ENCODE data around the gene TMEM81. TPM values are rescaled to one million over a fixed set of nuclear protein-coding genes. Genes with fewer than 3 reads are reported as not detected.

The TMEM81 gene
- total and polyA plus RNA-seq, 2 experiments from 2014 or later: 3.6 to 4.5 TPM

DNA sequence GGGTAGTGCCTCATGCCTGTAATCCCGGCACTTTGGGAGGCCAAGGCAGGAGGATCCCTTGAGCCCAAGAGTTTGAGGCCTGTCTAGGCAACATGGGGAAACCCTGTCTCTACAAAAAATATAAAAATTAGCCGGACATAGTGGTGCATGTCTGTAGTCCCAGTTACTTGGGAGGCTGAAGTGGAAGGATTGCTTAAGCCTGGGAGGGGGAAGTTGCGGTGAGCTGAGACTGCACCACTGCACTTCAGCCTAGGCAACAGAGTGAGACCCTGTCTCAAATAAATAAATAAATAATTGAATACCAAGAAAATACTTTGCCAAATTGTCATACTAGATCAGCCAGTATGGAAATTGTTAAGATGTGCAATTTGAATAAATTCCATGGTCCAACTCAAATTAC is 43.4 kb upstream of the TMEM81 start:
- H3K4me3 Mint-ChIP-seq: no peak overlapping the region
- peaks cover 2% of the 10 kb centered on the region; the same call in 2 of the 3 replicates for H3K4me1 Mint-ChIP-seq
- Histone ChIP-seq H4K20me1 (replicated peaks; ENCODE audit: insufficient read depth) (no peaks in the 10 kb centered on the region), H3K9me2 (ENCODE audit: insufficient read depth) (no peaks in the 10 kb centered on the region), H3K27ac (ENCODE audit: low read depth) (no peak overlapping the region), H3K36me3 (ENCODE audit: insufficient read depth) (no peaks in the 10 kb centered on the region), H3K4me3 (no peak overlapping the region), H3K79me2 (replicated peaks; ENCODE audit: insufficient read depth) (no peaks in the 10 kb centered on the region), H3K4me2 (no peak overlapping the region), H3K4me1 (ENCODE audit: insufficient read depth) (no peaks in the 10 kb centered on the region), H3K27me3 (ENCODE audit: insufficient read depth) (no peaks in the 10 kb centered on the region), H2AFZ (no peak overlapping the region), H3F3A (replicated peaks; ENCODE audit: low read depth) (no peaks in the 10 kb centered on the region)
- ATAC-seq (no peak), DNase-seq (ENCODE audit: low spot score) (no peak)
- no peaks in the 10 kb centered on the region for H3K9me3 Mint-ChIP-seq
- TF ChIP-seq CTCF (conservative IDR thresholded peaks at IDR 0.05; ENCODE audit: low read depth in 2 of 2) (no peak), NANOG (IDR thresholded peaks at IDR 0.05; ENCODE audit: borderline replicate concordance) (no peak), CREB1 (CRISPR knock-in tag; IDR thresholded peaks at IDR 0.05; ENCODE audit: low read depth) (no peak), ZNF331 (CRISPR knock-in tag; IDR thresholded peaks at IDR 0.05; ENCODE audit: low read depth) (no peak), EZH2 (IDR thresholded peaks at IDR 0.05; ENCODE audit: low read depth, unreplicated experiment) (no peak), ZNF114 (CRISPR knock-in tag; IDR thresholded peaks at IDR 0.05) (no peak), EZH2phosphoT487 (IDR thresholded peaks at IDR 0.05; ENCODE audit: unreplicated experiment) (no peak), STAT1 (IDR thresholded peaks at IDR 0.05; ENCODE audit: unreplicated experiment) (no peak), JUNB (IDR thresholded peaks at IDR 0.05; ENCODE audit: unreplicated experiment) (no peak), POLR2AphosphoS5 (IDR thresholded peaks at IDR 0.05; ENCODE audit: low read depth) (no peak)
- TF ChIP-seq, protein P1, sequence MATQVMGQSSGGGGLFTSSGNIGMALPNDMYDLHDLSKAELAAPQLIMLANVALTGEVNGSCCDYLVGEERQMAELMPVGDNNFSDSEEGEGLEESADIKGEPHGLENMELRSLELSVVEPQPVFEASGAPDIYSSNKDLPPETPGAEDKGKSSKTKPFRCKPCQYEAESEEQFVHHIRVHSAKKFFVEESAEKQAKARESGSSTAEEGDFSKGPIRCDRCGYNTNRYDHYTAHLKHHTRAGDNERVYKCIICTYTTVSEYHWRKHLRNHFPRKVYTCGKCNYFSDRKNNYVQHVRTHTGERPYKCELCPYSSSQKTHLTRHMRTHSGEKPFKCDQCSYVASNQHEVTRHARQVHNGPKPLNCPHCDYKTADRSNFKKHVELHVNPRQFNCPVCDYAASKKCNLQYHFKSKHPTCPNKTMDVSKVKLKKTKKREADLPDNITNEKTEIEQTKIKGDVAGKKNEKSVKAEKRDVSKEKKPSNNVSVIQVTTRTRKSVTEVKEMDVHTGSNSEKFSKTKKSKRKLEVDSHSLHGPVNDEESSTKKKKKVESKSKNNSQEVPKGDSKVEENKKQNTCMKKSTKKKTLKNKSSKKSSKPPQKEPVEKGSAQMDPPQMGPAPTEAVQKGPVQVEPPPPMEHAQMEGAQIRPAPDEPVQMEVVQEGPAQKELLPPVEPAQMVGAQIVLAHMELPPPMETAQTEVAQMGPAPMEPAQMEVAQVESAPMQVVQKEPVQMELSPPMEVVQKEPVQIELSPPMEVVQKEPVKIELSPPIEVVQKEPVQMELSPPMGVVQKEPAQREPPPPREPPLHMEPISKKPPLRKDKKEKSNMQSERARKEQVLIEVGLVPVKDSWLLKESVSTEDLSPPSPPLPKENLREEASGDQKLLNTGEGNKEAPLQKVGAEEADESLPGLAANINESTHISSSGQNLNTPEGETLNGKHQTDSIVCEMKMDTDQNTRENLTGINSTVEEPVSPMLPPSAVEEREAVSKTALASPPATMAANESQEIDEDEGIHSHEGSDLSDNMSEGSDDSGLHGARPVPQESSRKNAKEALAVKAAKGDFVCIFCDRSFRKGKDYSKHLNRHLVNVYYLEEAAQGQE (IDR thresholded peaks at IDR 0.05; ENCODE audit: unreplicated experiment): no peak
- TF ChIP-seq, protein P2, sequence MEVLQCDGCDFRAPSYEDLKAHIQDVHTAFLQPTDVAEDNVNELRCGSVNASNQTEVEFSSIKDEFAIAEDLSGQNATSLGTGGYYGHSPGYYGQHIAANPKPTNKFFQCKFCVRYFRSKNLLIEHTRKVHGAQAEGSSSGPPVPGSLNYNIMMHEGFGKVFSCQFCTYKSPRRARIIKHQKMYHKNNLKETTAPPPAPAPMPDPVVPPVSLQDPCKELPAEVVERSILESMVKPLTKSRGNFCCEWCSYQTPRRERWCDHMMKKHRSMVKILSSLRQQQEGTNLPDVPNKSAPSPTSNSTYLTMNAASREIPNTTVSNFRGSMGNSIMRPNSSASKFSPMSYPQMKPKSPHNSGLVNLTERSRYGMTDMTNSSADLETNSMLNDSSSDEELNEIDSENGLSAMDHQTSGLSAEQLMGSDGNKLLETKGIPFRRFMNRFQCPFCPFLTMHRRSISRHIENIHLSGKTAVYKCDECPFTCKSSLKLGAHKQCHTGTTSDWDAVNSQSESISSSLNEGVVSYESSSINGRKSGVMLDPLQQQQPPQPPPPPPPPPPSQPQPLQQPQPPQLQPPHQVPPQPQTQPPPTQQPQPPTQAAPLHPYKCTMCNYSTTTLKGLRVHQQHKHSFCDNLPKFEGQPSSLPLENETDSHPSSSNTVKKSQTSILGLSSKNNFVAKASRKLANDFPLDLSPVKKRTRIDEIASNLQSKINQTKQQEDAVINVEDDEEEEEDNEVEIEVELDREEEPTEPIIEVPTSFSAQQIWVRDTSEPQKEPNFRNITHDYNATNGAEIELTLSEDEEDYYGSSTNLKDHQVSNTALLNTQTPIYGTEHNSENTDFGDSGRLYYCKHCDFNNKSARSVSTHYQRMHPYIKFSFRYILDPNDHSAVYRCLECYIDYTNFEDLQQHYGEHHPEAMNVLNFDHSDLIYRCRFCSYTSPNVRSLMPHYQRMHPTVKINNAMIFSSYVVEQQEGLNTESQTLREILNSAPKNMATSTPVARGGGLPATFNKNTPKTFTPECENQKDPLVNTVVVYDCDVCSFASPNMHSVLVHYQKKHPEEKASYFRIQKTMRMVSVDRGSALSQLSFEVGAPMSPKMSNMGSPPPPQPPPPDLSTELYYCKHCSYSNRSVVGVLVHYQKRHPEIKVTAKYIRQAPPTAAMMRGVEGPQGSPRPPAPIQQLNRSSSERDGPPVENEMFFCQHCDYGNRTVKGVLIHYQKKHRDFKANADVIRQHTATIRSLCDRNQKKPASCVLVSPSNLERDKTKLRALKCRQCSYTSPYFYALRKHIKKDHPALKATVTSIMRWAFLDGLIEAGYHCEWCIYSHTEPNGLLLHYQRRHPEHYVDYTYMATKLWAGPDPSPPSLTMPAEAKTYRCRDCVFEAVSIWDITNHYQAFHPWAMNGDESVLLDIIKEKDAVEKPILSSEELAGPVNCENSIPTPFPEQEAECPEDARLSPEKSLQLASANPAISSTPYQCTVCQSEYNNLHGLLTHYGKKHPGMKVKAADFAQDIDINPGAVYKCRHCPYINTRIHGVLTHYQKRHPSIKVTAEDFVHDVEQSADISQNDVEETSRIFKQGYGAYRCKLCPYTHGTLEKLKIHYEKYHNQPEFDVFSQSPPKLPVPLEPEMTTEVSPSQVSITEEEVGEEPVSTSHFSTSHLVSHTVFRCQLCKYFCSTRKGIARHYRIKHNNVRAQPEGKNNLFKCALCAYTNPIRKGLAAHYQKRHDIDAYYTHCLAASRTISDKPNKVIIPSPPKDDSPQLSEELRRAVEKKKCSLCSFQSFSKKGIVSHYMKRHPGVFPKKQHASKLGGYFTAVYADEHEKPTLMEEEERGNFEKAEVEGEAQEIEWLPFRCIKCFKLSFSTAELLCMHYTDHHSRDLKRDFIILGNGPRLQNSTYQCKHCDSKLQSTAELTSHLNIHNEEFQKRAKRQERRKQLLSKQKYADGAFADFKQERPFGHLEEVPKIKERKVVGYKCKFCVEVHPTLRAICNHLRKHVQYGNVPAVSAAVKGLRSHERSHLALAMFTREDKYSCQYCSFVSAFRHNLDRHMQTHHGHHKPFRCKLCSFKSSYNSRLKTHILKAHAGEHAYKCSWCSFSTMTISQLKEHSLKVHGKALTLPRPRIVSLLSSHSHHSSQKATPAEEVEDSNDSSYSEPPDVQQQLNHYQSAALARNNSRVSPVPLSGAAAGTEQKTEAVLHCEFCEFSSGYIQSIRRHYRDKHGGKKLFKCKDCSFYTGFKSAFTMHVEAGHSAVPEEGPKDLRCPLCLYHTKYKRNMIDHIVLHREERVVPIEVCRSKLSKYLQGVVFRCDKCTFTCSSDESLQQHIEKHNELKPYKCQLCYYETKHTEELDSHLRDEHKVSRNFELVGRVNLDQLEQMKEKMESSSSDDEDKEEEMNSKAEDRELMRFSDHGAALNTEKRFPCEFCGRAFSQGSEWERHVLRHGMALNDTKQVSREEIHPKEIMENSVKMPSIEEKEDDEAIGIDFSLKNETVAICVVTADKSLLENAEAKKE (CRISPR knock-in tag; IDR thresholded peaks at IDR 0.05): no peak
- TF ChIP-seq, protein P3, sequence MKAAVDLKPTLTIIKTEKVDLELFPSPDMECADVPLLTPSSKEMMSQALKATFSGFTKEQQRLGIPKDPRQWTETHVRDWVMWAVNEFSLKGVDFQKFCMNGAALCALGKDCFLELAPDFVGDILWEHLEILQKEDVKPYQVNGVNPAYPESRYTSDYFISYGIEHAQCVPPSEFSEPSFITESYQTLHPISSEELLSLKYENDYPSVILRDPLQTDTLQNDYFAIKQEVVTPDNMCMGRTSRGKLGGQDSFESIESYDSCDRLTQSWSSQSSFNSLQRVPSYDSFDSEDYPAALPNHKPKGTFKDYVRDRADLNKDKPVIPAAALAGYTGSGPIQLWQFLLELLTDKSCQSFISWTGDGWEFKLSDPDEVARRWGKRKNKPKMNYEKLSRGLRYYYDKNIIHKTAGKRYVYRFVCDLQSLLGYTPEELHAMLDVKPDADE (IDR thresholded peaks at IDR 0.05): no peak
- no peaks in the 10 kb centered on the region for H3K36me3 Mint-ChIP-seq (ENCODE audit: low read depth)
- H3K27ac Mint-ChIP-seq: no peak overlapping the region
- no peaks in the 10 kb centered on the region for H3K27me3 Mint-ChIP-seq (ENCODE audit: insufficient read depth, low read depth, poor library complexity)
